Stomach (tissue), 4 donors: ENCODE results near the gene NCKAP5L.

ENCODE experiments used
- POLR2A ChIP-seq, 4 donors: fragments of 450-650 bp; IDR thresholded peaks; one replicate each; pipeline ENCODE4 v1.6.1; 2016; ENCODE audit warnings: antibody characterized with exemption in 4 of 4, control low read depth in 2 of 4, mild to moderate bottlenecking in 1 of 4, moderate library complexity in 1 of 4
- POLR2AphosphoS5 ChIP-seq, 3 donors: sonication (generic); formaldehyde crosslinking; IDR thresholded peaks; one replicate each; pipeline ENCODE4 v1.6.1; 2016; ENCODE audit warnings: antibody characterized with exemption in 3 of 3

GRCh38 chr12:49776413-49776812 is 51.8 kb downstream of the NCKAP5L start:
- TF ChIP-seq POLR2AphosphoS5 (IDR thresholded peaks at IDR 0.05), result peak in 1 of 3 donors; percentile 49
- no peak for TF ChIP-seq POLR2A (IDR thresholded peaks at IDR 0.05)
